Inferior parietal cortex (tissue), 1 donor: Measurements from ENCODE around the gene CCDC179.

Source experiments
- DNase-seq: peaks from one replicate; pipeline ENCODE4 v3.0.0-alpha.2; 2016; ENCODE audit errors: extremely low spot score

CCDC179 gene

GRCh38 chr11:22860241-22860640 lies at the start of gene CCDC179:
Gene CCDC179 (minus strand): TSS chr11:22860474. CDS start chr11:22860421, 53 bp downstream.
- no peak for DNase-seq

GRCh38 chr11:22903782-22904181 lies 43.5 kb upstream of the CCDC179 start:
- DNase-seq: no peak

GRCh38 chr11:22901603-22902002 lies 41.3 kb upstream of the CCDC179 start:
- no peak for DNase-seq

GRCh38 chr11:22900764-22901486 lies 40.7 kb upstream of the CCDC179 start:
- DNase-seq: no peak

GRCh38 chr11:22898036-22898435 lies 37.8 kb upstream of the CCDC179 start:
- no peak for DNase-seq

GRCh38 chr11:22890227-22890626 lies 30.0 kb upstream of the CCDC179 start:
- no peak for DNase-seq

GRCh38 chr11:22884217-22884616 lies 23.9 kb upstream of the CCDC179 start:
- no peak for DNase-seq

- no peak for DNase-seq
These were observed 19.4 kb upstream of the CCDC179 start for GRCh38 chr11:22879630-22880029.

GRCh38 chr11:22878604-22879003 lies 18.3 kb upstream of the CCDC179 start:
- DNase-seq: no peak

GRCh38 chr11:22878039-22878438 lies 17.8 kb upstream of the CCDC179 start:
- DNase-seq: no peak

GRCh38 chr11:22875869-22876473 lies 15.7 kb upstream of the CCDC179 start:
- DNase-seq: peak; percentile 93

- no peak for DNase-seq
These were observed 9.1 kb upstream of the CCDC179 start for GRCh38 chr11:22869325-22869724.

- DNase-seq: no peak
These were observed 518 bp downstream of the CCDC179 start for GRCh38 chr11:22859756-22860155.

GRCh38 chr11:22851477-22851876 lies 8.8 kb downstream of the CCDC179 start:
- DNase-seq: no peak

GRCh38 chr11:22846726-22847125 lies 13.5 kb downstream of the CCDC179 start:
- no peak for DNase-seq

GRCh38 chr11:22832315-22833015 lies 27.8 kb downstream of the CCDC179 start:
- no peak for DNase-seq

- no peak for DNase-seq
These were observed 30.2 kb downstream of the CCDC179 start for GRCh38 chr11:22830082-22830414.

- DNase-seq: peak; percentile 88
These were observed 30.8 kb downstream of the CCDC179 start, which contains the start of gene SVIP for GRCh38 chr11:22829231-22830081. Gene SVIP (minus strand): TSS chr11:22829801. CDS start chr11:22829748, 53 bp downstream.

GRCh38 chr11:22828373-22828772 lies 31.9 kb downstream of the CCDC179 start:
- no peak for DNase-seq

- DNase-seq: no peak
These were observed 38.1 kb downstream of the CCDC179 start for GRCh38 chr11:22822203-22822602.

- DNase-seq: no peak
These were observed 50.4 kb downstream of the CCDC179 start for GRCh38 chr11:22809893-22810292.
